Ureter (tissue), 1 donor: ENCODE measurements around the gene PJA1. TPM values are rescaled to one million over a fixed set of nuclear protein-coding genes. Genes with fewer than 3 reads are reported as not detected.

Experiments
- DNase-seq: peaks from one replicate; pipeline ENCODE4 v3.0.0-alpha.2; 2020; ENCODE audit warnings: low spot score
- total RNA-seq: library from RNA; stranded (reverse); gene quantifications from one replicate; pipeline ENCODE4 v1.2.4, GENCODE V29; 2023
- donor health status: DM: yes; HTN: yes; CAD: no.

The PJA1 gene
- total RNA-seq, 1 donor from 2014 or later: 24.9 TPM

GRCh38 chrX:69170319-69170718 is 5.1 kb upstream of the PJA1 start:
- DNase-seq: no peak

- peak; percentile 50 for DNase-seq
These were observed 1.1 kb downstream of the PJA1 start for GRCh38 chrX:69163936-69164741.

GRCh38 chrX:69162361-69162865 is 2.8 kb downstream of the PJA1 start:
- peak; percentile 24 for DNase-seq

- peak; percentile 19 for DNase-seq
These were observed 3.4 kb downstream of the PJA1 start for GRCh38 chrX:69161786-69162349.

DNA sequence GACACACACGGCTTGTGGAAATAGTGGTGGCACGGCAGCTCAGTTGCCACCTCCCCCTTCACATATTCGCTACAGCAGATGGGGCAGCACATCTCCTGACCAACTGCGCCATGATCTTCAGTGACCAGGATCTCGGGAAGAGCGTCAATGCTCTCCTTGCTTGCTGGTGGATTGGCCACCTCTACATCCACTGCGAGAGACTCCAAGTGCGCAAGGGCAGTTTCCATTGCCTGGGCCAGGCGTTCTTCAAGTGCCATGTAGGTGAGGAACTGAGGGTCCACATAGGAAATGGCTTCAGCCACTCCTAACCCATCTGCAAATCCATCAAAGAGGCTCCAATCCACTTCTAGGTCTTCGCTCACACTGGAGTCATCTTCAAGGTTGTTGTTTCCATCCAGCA is 3.9 kb downstream of the PJA1 start:
- DNase-seq: peak; percentile 13

DNA sequence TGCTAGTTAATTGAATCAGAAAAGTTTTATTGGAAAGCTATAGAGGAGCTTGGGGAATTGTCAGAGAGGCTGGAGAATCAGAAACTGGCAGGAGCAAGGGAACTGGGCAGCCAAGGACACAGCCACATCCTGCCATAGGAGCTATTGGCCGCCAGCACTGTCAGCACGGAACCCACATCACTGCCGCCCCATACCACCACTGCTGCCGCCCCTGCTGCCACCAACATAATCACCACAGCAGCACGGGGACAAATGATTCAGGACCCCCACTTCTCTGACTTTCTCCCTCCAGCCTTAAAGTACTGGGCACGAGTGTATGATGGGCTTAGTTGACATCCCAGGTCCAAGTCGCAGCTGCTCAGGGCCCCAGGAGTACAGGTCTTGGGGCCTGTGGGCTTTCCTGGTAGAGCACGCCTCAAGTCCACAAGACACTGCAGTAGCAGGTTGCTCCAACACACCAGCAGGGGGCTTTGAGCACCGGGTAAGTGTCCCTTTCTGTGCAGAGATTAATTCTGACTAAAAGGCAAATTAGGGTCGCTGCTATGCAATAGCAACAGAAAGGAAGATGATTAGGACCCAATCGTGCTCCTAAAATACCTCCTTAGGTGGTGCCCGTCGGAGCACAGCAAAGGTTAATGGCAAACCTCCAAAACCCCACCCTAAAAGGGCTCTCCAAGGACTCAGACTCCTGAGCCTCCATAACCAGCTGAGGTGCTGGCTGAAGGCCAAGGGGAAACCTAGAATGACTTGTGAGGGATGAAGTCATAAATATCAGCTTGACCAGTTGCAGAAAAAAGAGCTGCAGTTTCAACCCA is 6.9 kb downstream of the PJA1 start:
- DNase-seq: peak; percentile 73

GRCh38 chrX:69156638-69157037 is 8.6 kb downstream of the PJA1 start:
- DNase-seq: peak; percentile 9

DNA sequence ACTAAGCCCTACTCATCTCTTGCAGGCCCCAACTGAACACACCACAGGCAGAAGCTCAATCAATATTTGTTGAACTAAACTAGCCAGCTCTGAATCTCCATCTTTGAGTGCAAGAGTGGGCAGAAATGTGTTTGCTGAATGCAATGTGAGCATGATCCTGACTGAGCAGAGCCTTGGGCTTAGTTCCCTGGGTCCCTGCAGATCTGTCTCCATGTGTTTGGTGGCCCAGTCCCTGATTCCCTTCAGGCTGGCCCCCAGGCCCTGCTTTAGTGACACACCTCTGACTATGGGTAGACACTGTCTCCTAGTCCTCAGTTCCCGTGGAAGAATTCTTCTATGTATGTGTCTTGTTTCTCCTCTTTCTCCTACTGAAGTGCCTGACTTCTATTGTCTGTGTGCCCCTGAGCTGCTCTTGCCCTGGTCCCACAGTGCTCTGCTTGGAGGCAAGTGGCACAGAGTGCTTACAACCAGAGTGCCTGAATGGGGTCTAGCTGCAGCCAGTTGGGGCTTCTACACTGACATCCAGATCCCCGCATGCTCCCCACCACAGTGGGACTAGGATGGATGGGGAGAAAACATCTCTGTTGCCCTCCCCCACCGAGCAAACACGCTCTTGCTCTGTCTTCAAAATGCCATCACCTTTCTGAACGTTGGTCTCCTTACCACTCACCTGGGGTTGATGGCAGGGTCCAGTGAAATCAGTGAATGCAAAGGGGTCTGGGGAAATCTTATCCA is 9.3 kb downstream of the PJA1 start:
- peak; percentile 24 for DNase-seq

- peak; percentile 17 for DNase-seq
These were observed 11.2 kb downstream of the PJA1 start for GRCh38 chrX:69154051-69154450.

GRCh38 chrX:69153060-69153730 is 12.1 kb downstream of the PJA1 start:
- DNase-seq: peak; percentile 43

- DNase-seq: peak; percentile 48
These were observed 12.8 kb downstream of the PJA1 start for GRCh38 chrX:69152417-69152841.

DNA sequence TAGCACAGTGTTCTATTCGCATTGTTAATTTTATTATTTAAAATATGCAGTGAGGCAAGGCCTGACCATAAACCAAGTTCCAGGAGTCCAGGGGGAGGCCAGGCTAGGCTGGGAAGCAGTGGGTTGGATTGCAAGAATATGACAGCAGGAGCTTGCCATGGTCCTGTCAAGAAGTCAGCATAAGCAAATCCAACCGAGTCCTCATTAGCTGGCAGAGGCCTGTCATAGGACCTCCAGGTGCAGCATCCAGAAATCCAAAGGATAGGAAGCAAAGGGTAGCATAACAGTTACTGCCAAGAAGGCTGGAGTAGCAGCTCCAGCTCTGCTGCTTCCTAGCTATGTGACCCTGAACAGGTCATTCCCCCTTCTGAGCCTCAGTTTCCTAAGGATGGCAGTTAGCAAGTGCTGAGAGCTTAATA is 13.4 kb downstream of the PJA1 start:
- DNase-seq: peak; percentile 34

DNA sequence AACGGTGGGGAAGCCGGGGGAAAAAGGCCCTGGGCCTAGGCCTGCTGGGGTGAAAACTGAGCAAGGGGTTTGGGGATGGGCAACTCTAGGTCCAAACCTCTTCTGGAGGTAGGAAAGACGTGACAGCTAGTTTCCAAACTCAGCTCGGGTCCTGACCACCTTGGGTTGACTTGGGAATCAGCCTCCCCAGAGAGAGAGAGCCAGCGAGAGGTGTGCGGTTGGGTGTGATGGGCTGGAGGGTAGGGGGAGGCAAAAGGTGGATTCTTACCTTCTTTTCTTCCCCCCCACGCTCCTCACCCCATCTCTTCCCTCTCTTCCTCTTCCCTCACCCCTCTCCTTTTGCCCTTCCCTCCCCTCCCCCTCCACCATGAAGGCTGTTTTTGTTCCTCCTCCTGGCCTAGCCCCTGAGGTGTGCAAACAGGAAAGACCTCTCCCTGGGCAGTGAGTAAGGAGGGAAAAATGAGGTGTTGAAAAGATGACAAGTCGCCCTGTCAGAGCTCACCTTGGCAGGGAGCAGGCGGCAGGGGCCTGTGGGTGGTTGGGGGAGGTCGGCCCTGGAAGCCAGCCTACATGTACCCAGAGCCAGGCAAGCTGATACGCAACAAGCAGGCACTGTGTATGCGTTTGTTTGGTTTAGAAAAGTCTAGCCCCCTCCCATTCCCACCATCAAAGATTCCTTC is 14.8 kb downstream of the PJA1 start:
- peak; percentile 44 for DNase-seq

DNA sequence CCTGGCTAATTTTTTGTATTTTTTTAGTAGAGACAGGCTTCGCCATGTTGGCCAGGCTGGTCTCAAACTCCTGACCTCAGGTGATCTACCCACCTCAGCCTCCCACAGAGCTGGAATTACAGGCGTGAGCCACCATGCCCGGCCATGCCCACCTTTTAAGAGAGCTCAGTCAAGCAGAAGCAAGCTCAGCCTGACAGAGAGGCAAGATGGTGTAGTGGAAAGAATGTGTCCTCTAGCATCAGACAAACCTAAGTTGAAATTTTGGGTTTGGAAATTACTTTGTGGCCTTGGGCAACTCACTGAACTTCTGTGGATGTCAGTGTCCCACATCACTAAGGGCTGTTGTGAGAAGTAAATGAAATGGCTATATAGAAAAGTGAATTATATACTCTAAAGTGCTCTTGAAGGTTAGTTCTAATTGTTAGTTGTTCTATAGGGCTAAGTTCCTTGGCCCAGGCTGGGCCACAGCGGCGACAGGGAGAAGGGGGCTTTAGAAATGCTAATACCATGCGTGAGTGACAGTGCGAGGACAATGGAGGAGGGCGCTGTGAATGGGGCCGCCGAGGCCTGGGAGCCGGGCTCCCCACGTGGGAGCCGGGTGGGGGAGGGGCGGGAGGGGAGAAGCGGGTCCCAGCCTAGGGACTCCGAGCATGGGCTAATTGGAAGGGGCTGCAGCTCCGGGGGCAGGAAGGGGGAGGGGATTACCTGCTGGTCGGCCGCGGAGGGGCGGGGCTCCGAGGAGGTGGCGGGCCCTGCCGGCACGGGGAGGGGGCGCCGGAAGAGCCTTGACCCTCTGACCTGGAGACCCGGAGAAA is 15.6 kb downstream of the PJA1 start:
- DNase-seq: peak; percentile 29

- no peak for DNase-seq
These were observed 16.3 kb downstream of the PJA1 start for GRCh38 chrX:69148946-69149345.

GRCh38 chrX:69146739-69147138 is 18.5 kb downstream of the PJA1 start:
- DNase-seq: no peak

DNA sequence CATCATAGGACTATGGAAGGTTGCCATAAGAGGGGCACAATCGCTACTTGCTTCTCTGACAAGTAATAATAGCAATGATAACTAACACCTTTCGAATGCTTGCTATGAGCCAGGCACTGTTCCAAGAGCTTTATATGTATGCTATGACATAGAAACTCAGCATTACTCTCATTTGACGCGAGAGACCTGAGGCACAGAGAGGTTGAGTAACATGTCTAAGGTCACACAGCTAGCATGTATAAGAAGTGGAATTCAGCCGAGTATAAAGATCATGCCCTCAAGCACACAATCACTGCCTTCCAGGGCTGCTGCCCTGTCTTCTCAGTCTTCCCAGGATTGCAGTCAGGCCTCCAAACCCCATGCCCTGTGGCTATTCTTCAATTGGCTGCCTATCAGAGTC is 19.5 kb downstream of the PJA1 start:
- DNase-seq: no peak

DNA sequence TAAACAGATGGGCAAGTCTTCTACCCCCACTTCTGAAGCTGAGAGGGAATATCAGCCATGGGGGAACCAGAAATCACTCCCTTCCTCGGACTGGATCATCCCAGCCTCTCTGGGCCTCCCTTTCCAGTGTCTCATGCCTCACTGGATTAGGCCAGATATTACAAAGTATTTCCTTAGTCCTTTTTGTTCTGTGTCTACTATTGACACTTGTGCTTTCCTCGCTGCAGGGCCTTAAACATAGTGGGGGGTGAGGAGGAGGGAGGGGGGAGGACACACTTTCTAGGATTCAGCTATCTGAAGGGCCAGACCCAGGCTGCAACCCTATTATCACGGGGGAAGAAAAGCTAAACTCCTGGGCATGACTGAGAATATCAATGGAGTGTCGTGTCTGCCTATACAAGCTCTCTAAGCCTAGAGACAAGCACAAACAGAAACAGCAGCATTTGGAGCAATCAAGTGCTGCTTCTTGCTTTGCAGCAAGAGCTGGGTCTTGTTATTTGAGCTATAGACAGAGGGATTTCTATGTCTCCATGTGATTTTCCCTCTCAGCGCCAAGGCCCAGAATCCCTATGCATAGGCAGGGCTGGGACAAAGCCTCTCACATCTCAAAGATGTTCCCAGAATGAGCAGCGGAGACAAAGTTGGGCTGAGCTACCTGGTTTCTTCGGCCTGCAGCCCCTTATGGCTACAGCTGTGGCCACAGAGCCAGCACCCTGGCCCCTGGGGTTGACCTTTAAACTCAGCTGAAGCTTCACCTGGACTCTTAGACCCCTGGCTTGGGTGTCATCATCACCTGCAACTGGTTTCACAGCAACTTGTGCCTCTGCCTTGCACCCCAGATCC is 20.2 kb downstream of the PJA1 start:
- DNase-seq: no peak

DNA sequence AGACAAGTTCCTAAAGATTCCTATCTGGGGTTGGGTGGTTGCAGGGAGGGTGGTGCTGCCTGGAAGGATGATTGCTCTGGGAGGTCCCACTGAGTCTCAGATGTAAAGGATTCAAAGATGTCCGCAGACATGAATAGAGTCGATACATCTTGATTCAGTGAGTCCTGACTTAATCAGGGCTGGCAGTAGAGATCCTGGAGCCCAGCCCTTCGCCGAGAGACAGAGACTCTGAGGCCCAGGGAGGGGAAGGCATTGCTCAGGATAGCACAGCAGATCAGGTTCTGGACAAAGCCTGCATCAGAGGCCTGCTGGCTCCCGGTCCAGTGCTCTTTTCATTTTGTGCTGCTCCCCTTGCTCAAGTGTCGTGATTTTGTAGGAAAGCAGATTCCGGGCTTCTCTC is 21.7 kb downstream of the PJA1 start:
- no peak for DNase-seq
